A673 (cell line): ENCODE data around the gene GRHL1. TPM values are rescaled to one million over a fixed set of nuclear protein-coding genes. Genes with fewer than 3 reads are reported as not detected.

ENCODE experiments used
- BruUV-seq: library from RNA; stranded (reverse); fragments of 400-500 nt; replicated peaks from 2 replicates; lab custom pipeline; 2021; lab: Mats Ljungman, UMichigan
- CTCF ChIA-PET: fragments of 300-600 bp; sonication (Branson Sonifier 250); formaldehyde crosslinking; loops from one replicate; lab custom pipeline; 2022; ENCODE audit warnings: antibody characterized with exemption; lab: Charles Lee
- POLR2A ChIA-PET: fragments of 300-600 bp; sonication (Branson Sonifier 250); formaldehyde crosslinking; loops from one replicate; lab custom pipeline; 2022; ENCODE audit warnings: antibody characterized with exemption; ENCODE audit not compliant: low non-redundant PET; lab: Charles Lee
- DNase-seq: peaks from one replicate; pipeline ENCODE4 v3.0.0-alpha.2; 2015; ENCODE audit warnings: low spot score
- H3K27ac ChIP-seq: fragments of 200-600 bp; sonication (generic); 2 replicates; pipeline ENCODE4 v1.5.1; 2016; ENCODE audit warnings: mixed run types, low read depth, mild to moderate bottlenecking, mixed read lengths, antibody characterized with exemption, low read length; ENCODE audit not compliant: poor library complexity, severe bottlenecking
- H3K27me3 ChIP-seq: fragments of 200-600 bp; sonication (generic); replicated peaks from 2 replicates; pipeline ENCODE4 v1.6.1; 2017; ENCODE audit warnings: mixed run types, low read depth, mild to moderate bottlenecking, mixed read lengths, antibody characterized with exemption, low read length; ENCODE audit not compliant: insufficient read depth, poor library complexity
- H3K36me3 ChIP-seq: fragments of 200-600 bp; sonication (generic); 2 replicates; pipeline ENCODE4 v1.6.1; 2016; ENCODE audit warnings: mixed run types, mild to moderate bottlenecking, mixed read lengths, antibody characterized with exemption, low read length; ENCODE audit not compliant: insufficient read depth, poor library complexity, severe bottlenecking
- H3K4me1 ChIP-seq: fragments of 200-600 bp; sonication (generic); 2 replicates; pipeline ENCODE4 v1.6.1; 2017; ENCODE audit warnings: mixed run types, mild to moderate bottlenecking, mixed read lengths, antibody characterized with exemption, low read length; ENCODE audit not compliant: insufficient read depth, poor library complexity, severe bottlenecking
- H3K4me3 ChIP-seq: fragments of 200-600 bp; sonication (generic); 2 replicates; pipeline ENCODE4 v1.5.1; 2016; ENCODE audit warnings: low read depth, mixed run types, mild to moderate bottlenecking, mixed read lengths, low read length; ENCODE audit not compliant: poor library complexity, severe bottlenecking
- H3K9me3 ChIP-seq: fragments of 200-600 bp; sonication (generic); 2 replicates; pipeline ENCODE4 v1.6.1; 2016; ENCODE audit warnings: mixed run types, low read depth, mild to moderate bottlenecking, mixed read lengths, antibody characterized with exemption, low read length; ENCODE audit not compliant: poor library complexity, severe bottlenecking
- EZH2 ChIP-seq: fragments of 200-600 bp; sonication (generic); IDR thresholded peaks from 2 replicates; pipeline ENCODE4 v1.6.1; 2017; ENCODE audit warnings: borderline replicate concordance, low read depth, mild to moderate bottlenecking, mixed read lengths, antibody characterized with exemption, low read length; ENCODE audit not compliant: poor library complexity, severe bottlenecking
- intact Hi-C: fragments of 100-400 bp; cut with micrococcal nuclease; formaldehyde crosslinking; loops from one replicate; pipeline ENCODE4 v1.10.0; 2022; ENCODE audit not compliant: unreplicated experiment
- total RNA-seq: library from RNA; stranded (reverse); gene quantifications from 2 replicates; pipeline ENCODE4 v1.2.3, GENCODE V29; 2021
- TF ChIP-seq, protein P1 (sequence below): fragments of 300-800, 200-600 bp; sonication (generic); conservative IDR thresholded peaks from 2 replicates; pipeline ENCODE4 v1.5.1; 2017; ENCODE audit warnings: low read depth, mild to moderate bottlenecking, antibody characterized with exemption, low read length, moderate library complexity, mixed read lengths

GRHL1 gene
- total RNA-seq, 1 experiment from 2014 or later: 0.13 TPM

DNA sequence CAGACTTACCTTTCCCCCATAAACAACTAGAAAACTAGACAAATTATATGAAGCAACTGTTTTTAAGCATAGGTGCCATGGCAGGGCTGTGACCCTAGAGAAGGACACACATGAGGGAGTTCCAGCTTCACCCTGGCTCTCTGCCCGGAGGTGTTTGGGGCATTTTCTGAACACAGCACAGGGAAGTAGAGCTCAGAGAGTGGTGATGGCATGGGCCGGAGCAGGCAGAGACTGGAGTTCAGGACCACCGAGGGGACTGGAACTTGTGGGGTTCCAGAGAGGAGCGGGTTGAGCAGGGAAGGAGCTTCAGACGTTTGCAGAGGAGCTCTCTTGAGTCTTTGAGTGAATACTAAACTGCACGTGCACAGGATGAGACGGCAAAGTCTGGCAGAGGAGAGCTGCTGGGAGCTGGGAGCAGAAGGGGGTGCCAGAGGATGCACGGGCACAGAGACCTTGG lies 65.3 kb downstream of the GRHL1 start:
- BruUV-seq: no TSS peak
- intact Hi-C loops: no loop called here
- TF ChIP-seq, protein P1, sequence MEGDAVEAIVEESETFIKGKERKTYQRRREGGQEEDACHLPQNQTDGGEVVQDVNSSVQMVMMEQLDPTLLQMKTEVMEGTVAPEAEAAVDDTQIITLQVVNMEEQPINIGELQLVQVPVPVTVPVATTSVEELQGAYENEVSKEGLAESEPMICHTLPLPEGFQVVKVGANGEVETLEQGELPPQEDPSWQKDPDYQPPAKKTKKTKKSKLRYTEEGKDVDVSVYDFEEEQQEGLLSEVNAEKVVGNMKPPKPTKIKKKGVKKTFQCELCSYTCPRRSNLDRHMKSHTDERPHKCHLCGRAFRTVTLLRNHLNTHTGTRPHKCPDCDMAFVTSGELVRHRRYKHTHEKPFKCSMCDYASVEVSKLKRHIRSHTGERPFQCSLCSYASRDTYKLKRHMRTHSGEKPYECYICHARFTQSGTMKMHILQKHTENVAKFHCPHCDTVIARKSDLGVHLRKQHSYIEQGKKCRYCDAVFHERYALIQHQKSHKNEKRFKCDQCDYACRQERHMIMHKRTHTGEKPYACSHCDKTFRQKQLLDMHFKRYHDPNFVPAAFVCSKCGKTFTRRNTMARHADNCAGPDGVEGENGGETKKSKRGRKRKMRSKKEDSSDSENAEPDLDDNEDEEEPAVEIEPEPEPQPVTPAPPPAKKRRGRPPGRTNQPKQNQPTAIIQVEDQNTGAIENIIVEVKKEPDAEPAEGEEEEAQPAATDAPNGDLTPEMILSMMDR: no peak
- no peak overlapping the region for H3K4me3 ChIP-seq
- peaks cover 13% of the 10 kb centered on the region for H3K4me1 ChIP-seq
- ChIA-PET CTCF (interaction anchor here (1.1 kb wide), 1 partner anchor 32 kb away, joined by 9 read pairs; no protein-coding TSS in a partner anchor), POLR2A (no interaction called here)
- no peaks in the 10 kb centered on the region for H3K27me3 ChIP-seq
- no peaks in the 10 kb centered on the region for H3K36me3 ChIP-seq
- no peaks in the 10 kb centered on the region for H3K9me3 ChIP-seq
- H3K27ac ChIP-seq: no peak overlapping the region
- DNase-seq: no peak

DNA sequence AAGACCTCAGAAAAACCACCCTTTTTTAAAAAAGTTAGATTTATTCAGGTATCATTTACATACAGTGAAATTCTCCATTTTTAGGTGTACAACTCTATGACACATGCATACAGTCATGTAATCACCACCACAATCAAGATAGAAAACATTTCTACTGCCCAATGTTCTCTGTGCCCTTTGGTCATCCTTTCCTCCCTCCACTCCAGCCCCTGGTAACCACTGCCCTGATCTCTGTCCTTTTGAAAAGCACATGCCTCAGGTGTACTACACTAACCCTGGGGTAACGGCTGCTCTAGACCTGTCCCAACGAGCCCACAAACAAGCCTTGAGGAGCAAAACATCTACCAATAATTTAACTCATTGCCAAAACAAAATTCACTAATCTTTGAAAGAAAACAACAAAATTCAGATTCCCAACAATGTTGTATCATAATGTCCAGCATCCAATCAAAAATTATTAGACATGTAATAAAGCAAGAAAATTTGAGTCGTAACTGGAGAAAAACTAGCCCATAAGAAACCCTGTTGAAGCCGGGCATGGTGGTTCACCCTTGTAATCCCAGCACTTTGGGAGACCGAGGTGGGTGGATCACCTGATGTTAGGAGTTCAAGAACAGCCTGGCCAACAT lies 65.9 kb downstream of the GRHL1 start:
- H3K27ac ChIP-seq: no peak overlapping the region
- no peaks in the 10 kb centered on the region for H3K27me3 ChIP-seq
- ChIA-PET CTCF (interaction anchor here (1.1 kb wide), 1 partner anchor 32 kb away, joined by 9 read pairs; no protein-coding TSS in a partner anchor), POLR2A (no interaction called here)
- peaks cover 13% of the 10 kb centered on the region for H3K4me1 ChIP-seq
- intact Hi-C loops: no loop called here
- no TSS peak for BruUV-seq
- H3K36me3 ChIP-seq: no peaks in the 10 kb centered on the region
- no peak overlapping the region for H3K4me3 ChIP-seq
- TF ChIP-seq, protein P1: no peak
- TF ChIP-seq EZH2: no peak
- no peak for DNase-seq
- no peaks in the 10 kb centered on the region for H3K9me3 ChIP-seq

DNA sequence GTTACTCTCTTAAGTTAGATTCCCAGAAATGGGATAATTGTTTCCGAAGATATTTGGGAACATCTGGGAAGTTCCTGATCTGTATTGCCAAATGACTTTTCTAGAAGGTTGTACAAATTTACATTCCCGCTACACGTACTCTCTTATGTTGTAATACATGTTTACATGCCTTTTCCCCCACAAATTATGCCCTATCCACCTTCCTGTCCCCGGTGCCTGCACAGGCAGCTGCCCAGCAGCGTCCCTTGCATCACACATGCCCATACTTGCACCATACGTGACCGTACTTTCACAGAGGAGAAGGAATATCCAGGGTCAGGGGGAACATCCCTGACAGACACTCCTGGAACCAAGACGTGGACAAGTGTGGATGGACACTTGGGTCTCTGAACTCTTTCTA lies 67.7 kb downstream of the GRHL1 start:
- POLR2A ChIA-PET: no interaction called here
- intact Hi-C loops: no loop called here
- no peak overlapping the region for H3K27ac ChIP-seq
- DNase-seq: no peak
- no peaks in the 10 kb centered on the region for H3K36me3 ChIP-seq
- CTCF ChIA-PET: no interaction called here
- BruUV-seq: no TSS peak
- peaks cover 13% of the 10 kb centered on the region for H3K4me1 ChIP-seq
- TF ChIP-seq, protein P1: no peak
- no peak for TF ChIP-seq EZH2
- H3K4me3 ChIP-seq: no peak overlapping the region
- H3K9me3 ChIP-seq: no peaks in the 10 kb centered on the region
- H3K27me3 ChIP-seq: no peaks in the 10 kb centered on the region
